HS-27A (cell line): ENCODE data around the gene MROH2B.

Experiments used
- DNase-seq: peaks from one replicate; pipeline ENCODE4 v3.0.0-alpha.2; 2012; ENCODE audit warnings: low read depth, missing footprints

MROH2B gene

GRCh38 chr5:41071242-41071641 is at the start of gene MROH2B:
Gene MROH2B (minus strand): TSS chr5:41071342. CDS start chr5:41070852, 490 bp downstream.
- no peak for DNase-seq

GRCh38 chr5:41120600-41120999 is 49.5 kb upstream of the MROH2B start:
- no peak for DNase-seq

GRCh38 chr5:41118177-41118576 is 47.0 kb upstream of the MROH2B start:
- no peak for DNase-seq

GRCh38 chr5:41115281-41115680 is 44.1 kb upstream of the MROH2B start:
- no peak for DNase-seq

GRCh38 chr5:41112486-41113455 is 41.6 kb upstream of the MROH2B start:
- no peak for DNase-seq

GRCh38 chr5:41109186-41109585 is 38.0 kb upstream of the MROH2B start:
- no peak for DNase-seq

GRCh38 chr5:41102341-41102740 is 31.2 kb upstream of the MROH2B start:
- no peak for DNase-seq

GRCh38 chr5:41097642-41098041 is 26.5 kb upstream of the MROH2B start:
- DNase-seq = no peak

- no peak for DNase-seq
These were observed 24.4 kb upstream of the MROH2B start for GRCh38 chr5:41095324-41096101.

GRCh38 chr5:41094871-41095270 is 23.7 kb upstream of the MROH2B start:
- no peak for DNase-seq

GRCh38 chr5:41093803-41094202 is 22.7 kb upstream of the MROH2B start:
- DNase-seq = no peak

- no peak for DNase-seq
These were observed 16.3 kb upstream of the MROH2B start for GRCh38 chr5:41087461-41087860.

- no peak for DNase-seq
These were observed 12.2 kb upstream of the MROH2B start for GRCh38 chr5:41083306-41083705.

- no peak for DNase-seq
These were observed 833 bp upstream of the MROH2B start for GRCh38 chr5:41071975-41072374.

- DNase-seq = no peak
These were observed 3.2 kb downstream of the MROH2B start for GRCh38 chr5:41067714-41068568.

- no peak for DNase-seq
These were observed 5.3 kb downstream of the MROH2B start for GRCh38 chr5:41065691-41066335.

GRCh38 chr5:41057940-41058339 is 13.2 kb downstream of the MROH2B start:
- DNase-seq = no peak

GRCh38 chr5:41057231-41057630 is 13.9 kb downstream of the MROH2B start:
- DNase-seq = no peak

- no peak for DNase-seq
These were observed 22.2 kb downstream of the MROH2B start for GRCh38 chr5:41048986-41049385.

- no peak for DNase-seq
These were observed 27.9 kb downstream of the MROH2B start for GRCh38 chr5:41043109-41043747.

- no peak for DNase-seq
These were observed 38.2 kb downstream of the MROH2B start for GRCh38 chr5:41032973-41033372.
